ENCODE measurements around the gene GALNT10. TPM values are rescaled to one million over a fixed set of nuclear protein-coding genes. Genes with fewer than 3 reads are reported as not detected.

Gene GALNT10
- total RNA-seq, 4 donors from 2014 or later = 11.6 to 16.3 (median 14.8) TPM

- no peaks in the 10 kb centered on the region for H3K27me3 ChIP-seq
- H3K27ac ChIP-seq = no peak overlapping the region
- H3K4me3 ChIP-seq = no peak overlapping the region
- H3K4me1 ChIP-seq = peaks cover 3% of the 10 kb centered on the region
- WGBS = 92% methylated on average over 8 of the region's 8 CpGs
- DNase-seq (ENCODE audit: low spot score in 2 of 2) = no peak
- TF ChIP-seq CTCF (IDR thresholded peaks at IDR 0.05) (no peak), POLR2A (IDR thresholded peaks at IDR 0.05) (no peak), EP300 (IDR thresholded peaks at IDR 0.05) (no peak), POLR2AphosphoS5 (IDR thresholded peaks at IDR 0.05) (no peak)
- no peaks in the 10 kb centered on the region for H3K9me3 ChIP-seq
- H3K36me3 ChIP-seq = peaks cover 15% of the 10 kb centered on the region
These were observed 199.6 kb downstream of the GALNT10 start for GRCh38 chr5:154390096-154390495.

GRCh38 chr5:154390746-154391359 lies 200.3 kb downstream of the GALNT10 start:
- WGBS = 86% methylated on average over 7 of the region's 7 CpGs
- Histone ChIP-seq H3K4me3 (no peak overlapping the region), H3K27me3 (no peaks in the 10 kb centered on the region), H3K4me1 (peaks cover 3% of the 10 kb centered on the region), H3K9me3 (no peaks in the 10 kb centered on the region), H3K36me3 (peaks cover 14% of the 10 kb centered on the region), H3K27ac (no peak overlapping the region)
- TF ChIP-seq CTCF (IDR thresholded peaks at IDR 0.05) = no peak
- no peak for TF ChIP-seq POLR2A (IDR thresholded peaks at IDR 0.05)
- TF ChIP-seq EP300 (IDR thresholded peaks at IDR 0.05) = no peak
- no peak for TF ChIP-seq POLR2AphosphoS5 (IDR thresholded peaks at IDR 0.05)
- no peak for DNase-seq (ENCODE audit: low spot score in 2 of 2)

- H3K36me3 ChIP-seq = peaks cover 5% of the 10 kb centered on the region
- H3K4me1 ChIP-seq = peaks cover 3% of the 10 kb centered on the region
- H3K27ac ChIP-seq = no peak overlapping the region
- H3K4me3 ChIP-seq = no peak overlapping the region
- H3K9me3 ChIP-seq = no peaks in the 10 kb centered on the region
- 100% methylated on average over 2 of the region's 2 CpGs for WGBS
- no peak for DNase-seq (ENCODE audit: low spot score in 2 of 2)
- TF ChIP-seq CTCF (IDR thresholded peaks at IDR 0.05) (no peak), POLR2AphosphoS5 (IDR thresholded peaks at IDR 0.05) (no peak), POLR2A (IDR thresholded peaks at IDR 0.05) (no peak), EP300 (IDR thresholded peaks at IDR 0.05) (no peak)
- H3K27me3 ChIP-seq = no peaks in the 10 kb centered on the region
These were observed 201.3 kb downstream of the GALNT10 start for GRCh38 chr5:154391788-154392187.

GRCh38 chr5:154393850-154394249 lies 203.3 kb downstream of the GALNT10 start:
- TF ChIP-seq CTCF (IDR thresholded peaks at IDR 0.05) (no peak), POLR2A (IDR thresholded peaks at IDR 0.05) (no peak), EP300 (IDR thresholded peaks at IDR 0.05) (no peak), POLR2AphosphoS5 (IDR thresholded peaks at IDR 0.05) (no peak)
- Histone ChIP-seq H3K36me3 (peaks cover 2% of the 10 kb centered on the region), H3K27me3 (no peaks in the 10 kb centered on the region), H3K4me3 (no peak overlapping the region), H3K27ac (no peak overlapping the region), H3K9me3 (no peaks in the 10 kb centered on the region), H3K4me1 (peaks cover 3% of the 10 kb centered on the region)
- WGBS = 87% methylated on average over 3 of the region's 3 CpGs
- no peak for DNase-seq (ENCODE audit: low spot score in 2 of 2)

GRCh38 chr5:154394307-154394706 lies 203.8 kb downstream of the GALNT10 start:
- no peaks in the 10 kb centered on the region for H3K9me3 ChIP-seq
- WGBS = 61% methylated on average over 5 of the region's 5 CpGs
- peaks cover 2% of the 10 kb centered on the region for H3K36me3 ChIP-seq
- peaks cover 3% of the 10 kb centered on the region for H3K4me1 ChIP-seq
- no peak overlapping the region for H3K27ac ChIP-seq
- DNase-seq (ENCODE audit: low spot score in 2 of 2) = no peak
- H3K27me3 ChIP-seq = no peaks in the 10 kb centered on the region
- TF ChIP-seq CTCF (IDR thresholded peaks at IDR 0.05) (no peak), POLR2A (IDR thresholded peaks at IDR 0.05) (no peak), EP300 (IDR thresholded peaks at IDR 0.05) (no peak), POLR2AphosphoS5 (IDR thresholded peaks at IDR 0.05) (no peak)
- no peak overlapping the region for H3K4me3 ChIP-seq

Measured in suprapubic skin (tissue), 4 donors.